B cell (primary cell): ENCODE measurements around the gene SKIDA1.

Experiments used
- CTCF ChIP-seq: fragments of 200-600 bp; IDR thresholded peaks from one replicate; pipeline ENCODE4 v1.8.0; 2022; ENCODE audit warnings: antibody characterized with exemption, mild to moderate bottlenecking
- EZH2 ChIP-seq: IDR thresholded peaks from 2 replicates; pipeline ENCODE4 v1.6.1; 2012; ENCODE audit warnings: borderline replicate concordance, low read depth, mild to moderate bottlenecking, moderate library complexity, low read length; ENCODE audit not compliant: insufficient read depth, poor library complexity, severe bottlenecking

DNA sequence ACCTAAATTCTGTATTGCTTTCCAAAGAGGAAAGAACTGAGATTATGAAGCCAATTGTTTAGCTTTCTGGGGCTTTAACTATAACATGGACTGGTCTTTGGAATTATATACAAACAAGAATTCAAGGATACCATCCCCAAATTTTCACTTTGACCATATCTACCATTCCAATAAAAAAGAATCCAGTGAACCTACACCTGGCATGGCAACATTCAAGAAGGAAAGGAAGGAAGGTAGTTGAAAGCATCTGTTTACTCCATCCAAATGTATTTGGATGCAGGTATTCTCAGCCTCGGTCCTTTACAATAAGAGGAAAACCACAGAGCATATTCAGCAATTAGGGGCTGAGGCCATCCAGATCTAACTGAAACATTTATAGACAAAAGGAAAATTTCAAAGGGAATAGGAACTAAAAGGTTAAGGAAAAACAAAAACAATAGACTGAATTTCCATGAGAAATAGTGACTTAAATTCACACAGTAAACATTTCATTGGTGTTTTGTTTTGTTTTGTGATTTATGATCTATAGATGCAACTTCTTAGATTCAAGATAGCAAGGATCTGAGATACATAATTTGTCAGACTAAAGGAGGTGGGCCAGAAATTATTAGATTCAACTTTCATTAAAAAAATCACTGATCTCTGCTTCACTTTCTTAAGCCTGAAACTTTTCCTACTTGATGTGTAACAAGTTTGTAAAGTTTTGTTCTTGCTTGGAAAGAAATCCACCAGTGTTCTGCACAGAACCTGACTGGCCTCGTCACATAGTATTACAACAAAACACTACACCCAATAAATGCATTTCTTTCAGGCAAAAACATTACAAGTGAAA is 12.7 kb downstream of the SKIDA1 start:
- no peak for TF ChIP-seq CTCF
- no peak for TF ChIP-seq EZH2
